Measurements from ENCODE around the gene HNRNPDL.

HNRNPDL gene

DNA sequence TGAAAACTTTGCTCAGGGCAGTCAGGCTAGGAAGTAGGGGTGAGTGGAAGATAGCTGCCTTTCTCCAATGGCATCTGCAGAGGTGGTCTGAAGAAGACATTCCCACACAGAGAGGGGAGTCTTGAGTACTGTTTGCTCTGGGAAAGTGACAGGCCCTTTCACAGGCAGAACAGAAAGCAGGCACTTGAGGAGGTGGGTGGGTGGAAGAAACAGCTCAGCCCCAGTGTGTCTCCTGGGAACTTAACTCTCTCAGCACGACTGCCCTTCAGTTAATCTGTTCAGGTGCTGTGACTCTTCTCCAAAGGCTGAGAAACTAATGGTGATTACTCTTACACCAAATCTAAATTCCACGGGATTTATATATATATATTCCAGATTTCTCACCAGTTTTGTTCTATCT lies 28.5 kb upstream of the HNRNPDL start:
- Histone ChIP-seq H3K27ac (ENCODE audit: low read length) (no peak overlapping the region), H3K9me3 (ENCODE audit: insufficient read depth, low read depth, low read length) (no peaks in the 10 kb centered on the region), H3K9ac (ENCODE audit: low read depth, low read length) (no peak overlapping the region), H3K4me3 (ENCODE audit: low read length) (no peak overlapping the region), H3K27me3 (ENCODE audit: insufficient read depth, low read length) (no peaks in the 10 kb centered on the region), H3K36me3 (ENCODE audit: insufficient read depth, low read depth, low read length) (peaks cover 90% of the 10 kb centered on the region), H3K4me1 (ENCODE audit: insufficient read depth, low read length) (peaks cover 2% of the 10 kb centered on the region; the same call in 1 of the 2 replicates)

DNA sequence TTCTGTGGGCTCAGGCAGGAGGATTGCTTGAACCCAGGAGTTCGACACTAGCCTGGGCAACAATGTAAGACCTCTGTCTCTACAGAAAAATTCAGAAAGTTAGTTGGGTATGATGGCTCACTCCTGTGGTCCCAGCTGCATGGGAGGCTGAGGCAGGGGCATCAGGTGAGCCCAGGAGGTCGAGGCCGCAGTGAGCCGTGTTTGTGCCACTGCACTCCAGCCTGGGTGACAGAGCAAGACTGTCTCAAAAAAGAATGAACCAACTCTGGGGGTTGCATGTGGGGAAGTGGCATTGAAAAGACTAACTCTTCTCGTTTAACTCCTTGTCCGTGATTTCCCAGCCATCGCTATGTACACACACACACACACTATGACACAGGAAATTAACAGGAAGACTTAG lies 27.0 kb upstream of the HNRNPDL start:
- H3K9me3 ChIP-seq (ENCODE audit: insufficient read depth, low read depth, low read length): no peaks in the 10 kb centered on the region
- H3K27ac ChIP-seq (ENCODE audit: low read length): no peak overlapping the region
- peaks cover 4% of the 10 kb centered on the region; the same call in 1 of the 2 replicates for H3K4me1 ChIP-seq (ENCODE audit: insufficient read depth, low read length)
- no peaks in the 10 kb centered on the region for H3K27me3 ChIP-seq (ENCODE audit: insufficient read depth, low read length)
- no peak overlapping the region for H3K9ac ChIP-seq (ENCODE audit: low read depth, low read length)
- H3K4me3 ChIP-seq (ENCODE audit: low read length): no peak overlapping the region
- H3K36me3 ChIP-seq (ENCODE audit: insufficient read depth, low read depth, low read length): peaks cover 90% of the 10 kb centered on the region

- H3K36me3 ChIP-seq (ENCODE audit: insufficient read depth, low read depth, low read length): peaks cover 90% of the 10 kb centered on the region
- no peak overlapping the region for H3K4me3 ChIP-seq (ENCODE audit: low read length)
- H3K4me1 ChIP-seq (ENCODE audit: insufficient read depth, low read length): peaks cover 4% of the 10 kb centered on the region; the same call in 1 of the 2 replicates
- no peak overlapping the region for H3K9ac ChIP-seq (ENCODE audit: low read depth, low read length)
- no peak overlapping the region for H3K27ac ChIP-seq (ENCODE audit: low read length)
- no peaks in the 10 kb centered on the region for H3K27me3 ChIP-seq (ENCODE audit: insufficient read depth, low read length)
- H3K9me3 ChIP-seq (ENCODE audit: insufficient read depth, low read depth, low read length): no peaks in the 10 kb centered on the region
Measured at GRCh38 chr4:82452026-82452425, 21.8 kb upstream of the HNRNPDL start.

DNA sequence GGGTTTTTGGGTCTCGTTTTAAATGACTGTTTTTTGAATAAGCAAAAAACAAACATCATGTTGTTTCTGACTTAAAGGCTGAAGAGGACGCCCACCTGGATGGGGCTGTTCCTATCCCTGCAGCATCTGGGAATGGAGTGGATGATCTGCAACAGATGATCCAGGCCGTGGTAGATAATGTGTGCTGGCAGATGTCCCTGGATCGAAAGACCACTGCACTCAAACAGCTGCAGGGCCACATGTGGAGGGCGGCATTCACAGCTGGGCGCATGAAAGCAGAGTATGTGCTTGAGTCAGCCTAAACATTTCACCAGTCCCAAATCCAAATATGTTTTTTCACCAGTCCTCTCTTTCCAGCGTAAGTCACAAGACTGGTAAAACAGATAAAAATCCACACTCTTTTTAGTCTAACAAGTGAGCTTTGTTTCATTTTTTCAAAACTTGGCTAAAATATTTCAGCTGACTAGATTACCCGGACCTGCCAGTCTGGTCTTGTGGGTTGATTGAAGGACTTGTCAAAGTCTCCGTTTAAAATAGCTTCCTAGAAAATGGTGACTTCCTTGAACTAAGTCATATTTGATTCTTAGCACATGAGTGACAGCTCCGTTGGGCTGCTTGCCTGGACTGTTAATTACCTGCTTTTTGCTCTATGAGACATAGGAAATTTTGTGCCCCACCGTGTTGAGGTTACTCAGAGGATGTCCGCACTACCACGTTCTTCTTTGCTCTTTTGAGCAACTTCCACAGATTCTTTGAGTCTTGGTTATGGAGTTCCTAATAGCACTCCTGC lies 20.9 kb upstream of the HNRNPDL start:
- Histone ChIP-seq H3K4me3 (ENCODE audit: low read length) (no peak overlapping the region), H3K27ac (ENCODE audit: low read length) (no peak overlapping the region), H3K4me1 (ENCODE audit: insufficient read depth, low read length) (peaks cover 4% of the 10 kb centered on the region; the same call in 1 of the 2 replicates), H3K9me3 (ENCODE audit: insufficient read depth, low read depth, low read length) (no peaks in the 10 kb centered on the region), H3K27me3 (ENCODE audit: insufficient read depth, low read length) (no peaks in the 10 kb centered on the region), H3K9ac (ENCODE audit: low read depth, low read length) (no peak overlapping the region), H3K36me3 (ENCODE audit: insufficient read depth, low read depth, low read length) (peaks cover 81% of the 10 kb centered on the region)

- H3K9ac ChIP-seq (ENCODE audit: low read depth, low read length): no peak overlapping the region
- H3K4me1 ChIP-seq (ENCODE audit: insufficient read depth, low read length): no peaks in the 10 kb centered on the region
- no peaks in the 10 kb centered on the region for H3K9me3 ChIP-seq (ENCODE audit: insufficient read depth, low read depth, low read length)
- H3K4me3 ChIP-seq (ENCODE audit: low read length): no peak overlapping the region
- peaks cover 61% of the 10 kb centered on the region for H3K36me3 ChIP-seq (ENCODE audit: insufficient read depth, low read depth, low read length)
- no peak overlapping the region for H3K27ac ChIP-seq (ENCODE audit: low read length)
- no peaks in the 10 kb centered on the region for H3K27me3 ChIP-seq (ENCODE audit: insufficient read depth, low read length)
Measured at GRCh38 chr4:82447886-82448285, 17.6 kb upstream of the HNRNPDL start.

DNA sequence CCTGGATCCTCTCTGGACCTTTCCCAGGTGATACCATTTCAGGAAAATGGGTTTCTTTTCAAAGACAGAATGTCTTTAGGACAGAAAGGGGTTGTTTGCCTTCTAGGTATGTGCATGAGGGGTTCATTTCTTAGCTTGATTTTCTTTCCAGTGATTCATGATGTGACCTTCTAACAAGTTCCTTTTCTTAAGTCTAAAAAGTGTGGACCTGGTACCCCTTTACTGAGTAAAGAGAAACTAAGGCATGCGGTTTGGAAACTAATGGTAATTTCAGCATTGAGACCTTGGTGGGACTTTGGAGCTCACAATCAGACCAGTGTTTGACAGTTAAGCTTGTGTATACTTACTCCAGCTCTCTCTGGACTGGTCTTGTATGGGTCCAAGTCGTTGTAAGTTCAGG lies 8.8 kb upstream of the HNRNPDL start:
- Histone ChIP-seq H3K4me3 (ENCODE audit: low read length) (no peak overlapping the region), H3K9me3 (ENCODE audit: insufficient read depth, low read depth, low read length) (no peaks in the 10 kb centered on the region), H3K27ac (ENCODE audit: low read length) (no peak overlapping the region), H3K36me3 (ENCODE audit: insufficient read depth, low read depth, low read length) (peaks cover 28% of the 10 kb centered on the region), H3K27me3 (ENCODE audit: insufficient read depth, low read length) (no peaks in the 10 kb centered on the region), H3K9ac (ENCODE audit: low read depth, low read length) (no peak overlapping the region), H3K4me1 (ENCODE audit: insufficient read depth, low read length) (peaks cover 7% of the 10 kb centered on the region; the same call in 1 of the 2 replicates)

GRCh38 chr4:82437285-82438005 lies 7.2 kb upstream of the HNRNPDL start:
- Histone ChIP-seq H3K4me1 (ENCODE audit: insufficient read depth, low read length) (peaks cover 18% of the 10 kb centered on the region), H3K9ac (ENCODE audit: low read depth, low read length) (no peak overlapping the region), H3K27ac (ENCODE audit: low read length) (no peak overlapping the region), H3K9me3 (ENCODE audit: insufficient read depth, low read depth, low read length) (no peaks in the 10 kb centered on the region), H3K36me3 (ENCODE audit: insufficient read depth, low read depth, low read length) (peaks cover 32% of the 10 kb centered on the region), H3K27me3 (ENCODE audit: insufficient read depth, low read length) (no peaks in the 10 kb centered on the region), H3K4me3 (ENCODE audit: low read length) (no peak overlapping the region)

GRCh38 chr4:82436780-82437179 lies 6.5 kb upstream of the HNRNPDL start:
- Histone ChIP-seq H3K36me3 (ENCODE audit: insufficient read depth, low read depth, low read length) (peaks cover 32% of the 10 kb centered on the region), H3K9me3 (ENCODE audit: insufficient read depth, low read depth, low read length) (no peaks in the 10 kb centered on the region), H3K4me1 (ENCODE audit: insufficient read depth, low read length) (peaks cover 19% of the 10 kb centered on the region), H3K9ac (ENCODE audit: low read depth, low read length) (no peak overlapping the region), H3K27ac (ENCODE audit: low read length) (no peak overlapping the region), H3K27me3 (ENCODE audit: insufficient read depth, low read length) (no peaks in the 10 kb centered on the region), H3K4me3 (ENCODE audit: low read length) (no peak overlapping the region)

- Histone ChIP-seq H3K36me3 (ENCODE audit: insufficient read depth, low read depth, low read length) (peaks cover 32% of the 10 kb centered on the region), H3K9me3 (ENCODE audit: insufficient read depth, low read depth, low read length) (no peaks in the 10 kb centered on the region), H3K27ac (ENCODE audit: low read length) (no peak overlapping the region), H3K4me3 (ENCODE audit: low read length) (no peak overlapping the region), H3K27me3 (ENCODE audit: insufficient read depth, low read length) (no peaks in the 10 kb centered on the region), H3K4me1 (ENCODE audit: insufficient read depth, low read length) (peaks cover 22% of the 10 kb centered on the region), H3K9ac (ENCODE audit: low read depth, low read length) (no peak overlapping the region)
Measured at GRCh38 chr4:82436130-82436529, 5.9 kb upstream of the HNRNPDL start.

DNA sequence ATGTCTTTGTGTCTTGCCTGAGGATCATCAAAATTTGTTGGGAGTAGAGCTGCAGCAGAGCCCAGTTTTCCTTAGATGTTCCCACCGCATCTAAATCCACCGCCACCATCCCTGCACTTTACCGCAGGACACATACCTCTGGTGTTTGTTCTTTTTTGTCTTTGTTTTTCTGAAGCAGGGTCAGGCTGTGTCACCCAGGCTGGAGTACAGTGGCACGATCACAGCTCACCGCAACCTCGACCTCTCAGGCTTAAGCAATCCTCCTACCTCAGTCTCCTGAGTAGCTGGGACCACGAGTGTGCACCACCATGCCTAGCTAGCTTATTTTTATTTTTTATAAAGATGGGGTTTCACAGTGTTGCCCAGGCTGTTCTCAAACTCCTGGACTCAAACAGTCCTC lies 4.7 kb upstream of the HNRNPDL start:
- H3K9me3 ChIP-seq (ENCODE audit: insufficient read depth, low read depth, low read length): no peaks in the 10 kb centered on the region
- no peak overlapping the region for H3K27ac ChIP-seq (ENCODE audit: low read length)
- H3K4me1 ChIP-seq (ENCODE audit: insufficient read depth, low read length): peaks cover 22% of the 10 kb centered on the region
- H3K4me3 ChIP-seq (ENCODE audit: low read length): no peak overlapping the region
- H3K9ac ChIP-seq (ENCODE audit: low read depth, low read length): no peak overlapping the region
- no peaks in the 10 kb centered on the region for H3K27me3 ChIP-seq (ENCODE audit: insufficient read depth, low read length)
- H3K36me3 ChIP-seq (ENCODE audit: insufficient read depth, low read depth, low read length): peaks cover 32% of the 10 kb centered on the region

GRCh38 chr4:82433791-82434190 lies 3.5 kb upstream of the HNRNPDL start:
- peaks cover 28% of the 10 kb centered on the region for H3K36me3 ChIP-seq (ENCODE audit: insufficient read depth, low read depth, low read length)
- H3K27me3 ChIP-seq (ENCODE audit: insufficient read depth, low read length): no peaks in the 10 kb centered on the region
- H3K4me3 ChIP-seq (ENCODE audit: low read length): peak overlapping the region; percentile 27

GRCh38 chr4:82432596-82432995 lies 2.3 kb upstream of the HNRNPDL start:
- peaks cover 39% of the 10 kb centered on the region for H3K36me3 ChIP-seq (ENCODE audit: insufficient read depth, low read depth, low read length)
- H3K9ac ChIP-seq (ENCODE audit: low read depth, low read length): no peak overlapping the region; the same call in 1 of the 2 replicates
- H3K9me3 ChIP-seq (ENCODE audit: insufficient read depth, low read depth, low read length): no peaks in the 10 kb centered on the region
- H3K27me3 ChIP-seq (ENCODE audit: insufficient read depth, low read length): no peaks in the 10 kb centered on the region
- H3K27ac ChIP-seq (ENCODE audit: low read length): no peak overlapping the region
- H3K4me3 ChIP-seq (ENCODE audit: low read length): peak overlapping the region; percentile 96
- H3K4me1 ChIP-seq (ENCODE audit: insufficient read depth, low read length): peaks cover 21% of the 10 kb centered on the region

More at GRCh38 chr4:82433791-82434190, 3.5 kb upstream of the HNRNPDL start:
- Histone ChIP-seq H3K9me3 (ENCODE audit: insufficient read depth, low read depth, low read length) (no peaks in the 10 kb centered on the region), H3K9ac (ENCODE audit: low read depth, low read length) (no peak overlapping the region; the same call in 1 of the 2 replicates), H3K4me1 (ENCODE audit: insufficient read depth, low read length) (peaks cover 22% of the 10 kb centered on the region), H3K27ac (ENCODE audit: low read length) (no peak overlapping the region)
